Measurements from ENCODE around the gene PDK1.

DNA sequence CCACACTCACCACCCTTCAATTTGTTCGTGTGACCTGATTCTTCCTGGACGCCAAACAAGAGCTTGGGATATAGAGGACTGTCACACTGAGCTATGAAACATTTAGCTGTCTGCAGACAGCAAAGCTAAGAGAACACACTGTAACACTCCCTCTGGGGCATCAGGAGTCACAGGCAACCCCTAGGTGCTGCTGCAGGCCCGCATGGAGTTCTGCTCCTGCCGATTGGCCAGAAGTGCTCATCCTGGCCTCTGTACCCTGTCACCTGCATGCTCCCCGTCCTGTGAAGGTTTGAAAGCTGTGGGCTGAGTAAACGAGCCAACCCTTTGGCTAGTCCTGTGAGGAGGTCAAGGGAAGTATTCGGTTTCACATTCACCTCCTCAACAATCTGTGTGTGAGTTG is 73.7 kb downstream of the PDK1 start:
- no peak for TF ChIP-seq TAF1 (IDR thresholded peaks at IDR 0.05; ENCODE audit: borderline replicate concordance, insufficient read depth, low read length)
- TF ChIP-seq SIN3A (IDR thresholded peaks at IDR 0.05; ENCODE audit: borderline replicate concordance, insufficient read depth, low read length) = no peak
- TF ChIP-seq POLR2AphosphoS5 (IDR thresholded peaks at IDR 0.05; ENCODE audit: low read depth, low read length) = no peak
- TF ChIP-seq FOXP2 (optimal IDR thresholded peaks at IDR 0.05; ENCODE audit: borderline replicate concordance, extremely low read depth, extremely low read length, insufficient read depth) = no peak

Measured in PFSK-1 (cell line).